Smooth muscle cell (in vitro differentiated cells): ENCODE data around the gene TMEM269. TPM values are rescaled to one million over a fixed set of nuclear protein-coding genes. Genes with fewer than 3 reads are reported as not detected.

Source experiments
- DNase-seq: peaks from one replicate; lab custom pipeline; 2025; ENCODE audit not compliant: unreplicated experiment; lab: John Stamatoyannopoulos, UW
- H2AFZ ChIP-seq: fragments of 200-600 bp; sonication (generic); 2 replicates; pipeline ENCODE4 v1.6.0; 2016; ENCODE audit warnings: antibody characterized with exemption, low read depth, mild to moderate bottlenecking
- H3F3A ChIP-seq: fragments of 200-600 bp; sonication (generic); 2 replicates; pipeline ENCODE4 v1.6.0; 2017; ENCODE audit warnings: antibody characterized with exemption, low read depth
- H3K27ac ChIP-seq: fragments of 200-600 bp; sonication (generic); 2 replicates; pipeline ENCODE4 v1.5.1; 2016; ENCODE audit warnings: low read depth, mild to moderate bottlenecking
- H3K27me3 ChIP-seq: fragments of 200-600 bp; sonication (generic); 2 replicates; pipeline ENCODE4 v1.6.1; 2016; ENCODE audit warnings: low read depth, mild to moderate bottlenecking
- H3K36me3 ChIP-seq: fragments of 200-600 bp; sonication (generic); 2 replicates; pipeline ENCODE4 v1.5.1; 2016; ENCODE audit warnings: low read depth
- H3K4me1 ChIP-seq: fragments of 200-600 bp; sonication (generic); 2 replicates; pipeline ENCODE4 v1.5.1; 2016; ENCODE audit warnings: low read depth
- H3K4me2 ChIP-seq: fragments of 200-600 bp; sonication (generic); 2 replicates; pipeline ENCODE4 v1.6.0; 2016; ENCODE audit warnings: mild to moderate bottlenecking
- H3K4me3 ChIP-seq: fragments of 200-600 bp; sonication (generic); 2 replicates; pipeline ENCODE4 v1.5.1; 2016; ENCODE audit warnings: mild to moderate bottlenecking
- H3K79me2 ChIP-seq: fragments of 200-600 bp; sonication (generic); 2 replicates; pipeline ENCODE4 v1.6.0; 2016; ENCODE audit warnings: low read depth, mild to moderate bottlenecking
- H3K9ac ChIP-seq: fragments of 200-600 bp; sonication (generic); 2 replicates; pipeline ENCODE4 v1.6.0; 2016; ENCODE audit warnings: low read depth
- H3K9me3 ChIP-seq: fragments of 200-600 bp; sonication (generic); replicated peaks from 2 replicates; pipeline ENCODE4 v1.5.1; 2016; ENCODE audit warnings: low read depth
- H4K20me1 ChIP-seq: fragments of 200-600 bp; sonication (generic); 2 replicates; pipeline ENCODE4 v1.6.0; 2016; ENCODE audit warnings: low read depth
- CTCF ChIP-seq: fragments of 200-600 bp; sonication (generic); IDR thresholded peaks from 2 replicates; pipeline ENCODE4 v1.5.1; 2017; ENCODE audit warnings: borderline replicate concordance, mild to moderate bottlenecking, antibody characterized with exemption; ENCODE audit not compliant: insufficient read depth, poor library complexity, severe bottlenecking
- WGBS: methylation state at CpG from one replicate; pipeline ENCODE4 v1.1.7; 2016; ENCODE audit warnings: low lambda C conversion rate; 5-methylcytosine and 5-hydroxymethylcytosine counted together
- polyA plus RNA-seq: library from polyadenylated mRNA; unstranded; fragments of >200 nt; fragmentation: Nextera tagmentation; extraction: Ambion mirVana; gene quantifications from 2 replicates; pipeline ENCODE4 v1.2.1, GENCODE V29; 2016
- total RNA-seq: library from RNA; depleted of rRNA; stranded (reverse); fragments of >200 nt; gene quantifications from 2 replicates; pipeline ENCODE4 v1.2.3, GENCODE V29; 2014

Gene TMEM269
- total and polyA plus RNA-seq, 2 experiments from 2014 or later = 0.15 to 0.36 TPM

- Histone ChIP-seq H3K4me3 (peak overlapping the region; percentile 97), H3K9ac (no peak overlapping the region), H3K79me2 (no peaks in the 10 kb centered on the region), H3K27me3 (no peaks in the 10 kb centered on the region), H3K9me3 (no peaks in the 10 kb centered on the region), H3K36me3 (no peaks in the 10 kb centered on the region), H3F3A (no peaks in the 10 kb centered on the region), H2AFZ (no peak overlapping the region), H3K27ac (peak overlapping the region; percentile 99), H3K4me2 (peak overlapping the region; percentile 88), H4K20me1 (no peaks in the 10 kb centered on the region), H3K4me1 (peaks cover 12% of the 10 kb centered on the region)
- TF ChIP-seq CTCF = no peak
- no peak for DNase-seq
- WGBS = 3% methylated on average over 11 of the region's 13 CpGs
Measured at GRCh38 chr1:42817440-42817767, 32.6 kb downstream of the TMEM269 start.

- TF ChIP-seq CTCF = no peak
- WGBS = 91% methylated on average over 3 of the region's 3 CpGs
Measured at GRCh38 chr1:42817976-42818375, 33.2 kb downstream of the TMEM269 start.

GRCh38 chr1:42820813-42821212 is 36.0 kb downstream of the TMEM269 start:
- H3K79me2 ChIP-seq = no peaks in the 10 kb centered on the region
- no peak overlapping the region for H3K4me3 ChIP-seq
- no peaks in the 10 kb centered on the region for H4K20me1 ChIP-seq
- peaks cover 7% of the 10 kb centered on the region for H3K4me1 ChIP-seq
- WGBS = 50% methylated on average over 1 of the region's 1 CpG
- no peaks in the 10 kb centered on the region for H3K9me3 ChIP-seq
- H3K27me3 ChIP-seq = no peaks in the 10 kb centered on the region
- TF ChIP-seq CTCF = no peak
- no peak overlapping the region for H3K4me2 ChIP-seq
- H3K27ac ChIP-seq = no peak overlapping the region
- no peak overlapping the region for H3K9ac ChIP-seq
- DNase-seq = no peak
- no peak overlapping the region for H2AFZ ChIP-seq
- H3F3A ChIP-seq = no peaks in the 10 kb centered on the region
- H3K36me3 ChIP-seq = no peaks in the 10 kb centered on the region

More at GRCh38 chr1:42817976-42818375, 33.2 kb downstream of the TMEM269 start:
- no peaks in the 10 kb centered on the region for H4K20me1 ChIP-seq
- H3K9me3 ChIP-seq = no peaks in the 10 kb centered on the region
- DNase-seq = no peak
- H3F3A ChIP-seq = no peaks in the 10 kb centered on the region
- no peaks in the 10 kb centered on the region for H3K79me2 ChIP-seq
- no peak overlapping the region for H3K27ac ChIP-seq
- H3K27me3 ChIP-seq = no peaks in the 10 kb centered on the region
- no peaks in the 10 kb centered on the region for H3K36me3 ChIP-seq
- no peak overlapping the region for H2AFZ ChIP-seq
- H3K4me1 ChIP-seq = peaks cover 12% of the 10 kb centered on the region
- H3K9ac ChIP-seq = no peak overlapping the region
- peak overlapping the region; percentile 88 for H3K4me2 ChIP-seq
- no peak overlapping the region for H3K4me3 ChIP-seq

GRCh38 chr1:42821690-42822089 is 36.9 kb downstream of the TMEM269 start:
- no peaks in the 10 kb centered on the region for H3K9me3 ChIP-seq
- no peak for TF ChIP-seq CTCF
- no peak overlapping the region for H3K9ac ChIP-seq
- no peak for DNase-seq
- no peak overlapping the region for H3K27ac ChIP-seq
- H3F3A ChIP-seq = no peaks in the 10 kb centered on the region
- H2AFZ ChIP-seq = no peak overlapping the region
- H3K36me3 ChIP-seq = no peaks in the 10 kb centered on the region
- no peaks in the 10 kb centered on the region for H3K79me2 ChIP-seq
- H3K4me3 ChIP-seq = no peak overlapping the region
- WGBS = 96% methylated on average over 2 of the region's 2 CpGs
- no peaks in the 10 kb centered on the region for H3K27me3 ChIP-seq
- H3K4me2 ChIP-seq = no peak overlapping the region
- peaks cover 4% of the 10 kb centered on the region for H3K4me1 ChIP-seq
- no peaks in the 10 kb centered on the region for H4K20me1 ChIP-seq
